ENCODE results near the gene RGS7. TPM values are rescaled to one million over a fixed set of nuclear protein-coding genes. Genes with fewer than 3 reads are reported as not detected.
"Not testable (repeated sequence)": the region's sequence is repeated elsewhere in the genome, so short reads cannot be mapped to it uniquely, and the experiment has no call there.

Gene RGS7
- total RNA-seq, 2 experiments from 2014 or later: not detected

GRCh38 chr1:240762471-240762987 lies 594.5 kb downstream of the RGS7 start:
- POLR2A ChIA-PET; CTCF ChIA-PET; H3K27ac Mint-ChIP-seq; H3K4me1 Mint-ChIP-seq (ENCODE audit: low read depth); ATAC-seq; H3K4me3 Mint-ChIP-seq; DNase-seq; H3K27me3 Mint-ChIP-seq (ENCODE audit: low read depth); H3K9me3 Mint-ChIP-seq (ENCODE audit: insufficient read depth); H3K36me3 Mint-ChIP-seq (ENCODE audit: low read depth): not testable (repeated sequence)

- CTCF ChIA-PET; H3K27ac Mint-ChIP-seq; H3K4me1 Mint-ChIP-seq (ENCODE audit: low read depth); DNase-seq; POLR2A ChIA-PET; H3K36me3 Mint-ChIP-seq (ENCODE audit: low read depth); H3K9me3 Mint-ChIP-seq (ENCODE audit: insufficient read depth); ATAC-seq; H3K27me3 Mint-ChIP-seq (ENCODE audit: low read depth); H3K4me3 Mint-ChIP-seq: not testable (repeated sequence)
These were observed 598.2 kb downstream of the RGS7 start for GRCh38 chr1:240758777-240759176.

- DNase-seq (no peak), ATAC-seq (no peak)
- CTCF ChIA-PET: no interaction called here
- H3K4me1 Mint-ChIP-seq (ENCODE audit: low read depth): no peaks in the 10 kb centered on the region
- POLR2A ChIA-PET: no interaction called here
- H3K27ac Mint-ChIP-seq: no peak overlapping the region
- H3K4me3 Mint-ChIP-seq: no peak overlapping the region
- H3K9me3 Mint-ChIP-seq (ENCODE audit: insufficient read depth): no peaks in the 10 kb centered on the region
- H3K36me3 Mint-ChIP-seq (ENCODE audit: low read depth): no peaks in the 10 kb centered on the region
- H3K27me3 Mint-ChIP-seq (ENCODE audit: low read depth): no peaks in the 10 kb centered on the region
These were observed 598.7 kb downstream of the RGS7 start for GRCh38 chr1:240758296-240758695.

- H3K27ac Mint-ChIP-seq: no peak overlapping the region
- no peaks in the 10 kb centered on the region for H3K36me3 Mint-ChIP-seq (ENCODE audit: low read depth)
- ChIA-PET CTCF (no interaction called here), POLR2A (no interaction called here)
- DNase-seq (no peak), ATAC-seq (no peak)
- H3K27me3 Mint-ChIP-seq (ENCODE audit: low read depth): no peaks in the 10 kb centered on the region
- H3K9me3 Mint-ChIP-seq (ENCODE audit: insufficient read depth): no peaks in the 10 kb centered on the region
- no peaks in the 10 kb centered on the region for H3K4me1 Mint-ChIP-seq (ENCODE audit: low read depth)
- no peak overlapping the region for H3K4me3 Mint-ChIP-seq
These were observed 609.1 kb downstream of the RGS7 start for GRCh38 chr1:240747907-240748306.

- POLR2A ChIA-PET: no interaction called here
- ATAC-seq: no peak
These were observed 613.3 kb downstream of the RGS7 start for GRCh38 chr1:240743705-240744104.

GRCh38 chr1:240739754-240740153 lies 617.3 kb downstream of the RGS7 start:
- CTCF ChIA-PET: no interaction called here
- no peak for DNase-seq
- Mint-ChIP-seq H3K4me3 (no peak overlapping the region), H3K4me1 (ENCODE audit: low read depth) (no peaks in the 10 kb centered on the region), H3K27me3 (ENCODE audit: low read depth) (no peaks in the 10 kb centered on the region), H3K9me3 (ENCODE audit: insufficient read depth) (no peaks in the 10 kb centered on the region), H3K27ac (no peak overlapping the region), H3K36me3 (ENCODE audit: low read depth) (no peaks in the 10 kb centered on the region)
- POLR2A ChIA-PET: no interaction called here
- no peak for ATAC-seq

More at GRCh38 chr1:240743705-240744104, 613.3 kb downstream of the RGS7 start:
- Mint-ChIP-seq H3K4me3 (no peak overlapping the region), H3K9me3 (ENCODE audit: insufficient read depth) (no peaks in the 10 kb centered on the region), H3K36me3 (ENCODE audit: low read depth) (no peaks in the 10 kb centered on the region), H3K4me1 (ENCODE audit: low read depth) (no peaks in the 10 kb centered on the region), H3K27me3 (ENCODE audit: low read depth) (no peaks in the 10 kb centered on the region), H3K27ac (no peak overlapping the region)
- no peak for DNase-seq
- CTCF ChIA-PET: interaction anchor here (1.0 kb wide), 1 partner anchor 12 kb away, joined by 4 read pairs; no protein-coding TSS in a partner anchor

GRCh38 chr1:240739139-240739538 lies 617.9 kb downstream of the RGS7 start:
- H3K4me1 Mint-ChIP-seq (ENCODE audit: low read depth): no peaks in the 10 kb centered on the region
- ChIA-PET CTCF (no interaction called here), POLR2A (no interaction called here)
- ATAC-seq: no peak
- DNase-seq: no peak
- H3K4me3 Mint-ChIP-seq: no peak overlapping the region
- no peaks in the 10 kb centered on the region for H3K9me3 Mint-ChIP-seq (ENCODE audit: insufficient read depth)
- H3K27me3 Mint-ChIP-seq (ENCODE audit: low read depth): no peaks in the 10 kb centered on the region
- no peak overlapping the region for H3K27ac Mint-ChIP-seq
- H3K36me3 Mint-ChIP-seq (ENCODE audit: low read depth): no peaks in the 10 kb centered on the region

- Mint-ChIP-seq H3K4me3 (no peak overlapping the region), H3K27ac (no peak overlapping the region), H3K9me3 (ENCODE audit: insufficient read depth) (no peaks in the 10 kb centered on the region), H3K4me1 (ENCODE audit: low read depth) (no peaks in the 10 kb centered on the region), H3K36me3 (ENCODE audit: low read depth) (no peaks in the 10 kb centered on the region), H3K27me3 (ENCODE audit: low read depth) (no peaks in the 10 kb centered on the region)
- ChIA-PET POLR2A (no interaction called here), CTCF (no interaction called here)
- DNase-seq (no peak), ATAC-seq (no peak)
These were observed 619.2 kb downstream of the RGS7 start for GRCh38 chr1:240737766-240738265.

- no peaks in the 10 kb centered on the region for H3K27me3 Mint-ChIP-seq (ENCODE audit: low read depth)
- no peak overlapping the region for H3K27ac Mint-ChIP-seq
- ChIA-PET POLR2A (no interaction called here), CTCF (no interaction called here)
- H3K9me3 Mint-ChIP-seq (ENCODE audit: insufficient read depth): no peaks in the 10 kb centered on the region
- no peaks in the 10 kb centered on the region for H3K4me1 Mint-ChIP-seq (ENCODE audit: low read depth)
- ATAC-seq: no peak
- no peak for DNase-seq
- H3K36me3 Mint-ChIP-seq (ENCODE audit: low read depth): no peaks in the 10 kb centered on the region
- H3K4me3 Mint-ChIP-seq: no peak overlapping the region
These were observed 619.7 kb downstream of the RGS7 start for GRCh38 chr1:240737298-240737697.

GRCh38 chr1:240734705-240735104 lies 622.3 kb downstream of the RGS7 start:
- H3K9me3 Mint-ChIP-seq (ENCODE audit: insufficient read depth); H3K4me1 Mint-ChIP-seq (ENCODE audit: low read depth); DNase-seq; H3K4me3 Mint-ChIP-seq; H3K27ac Mint-ChIP-seq; H3K27me3 Mint-ChIP-seq (ENCODE audit: low read depth); CTCF ChIA-PET; ATAC-seq; POLR2A ChIA-PET; H3K36me3 Mint-ChIP-seq (ENCODE audit: low read depth): not testable (repeated sequence)

- CTCF ChIA-PET: no interaction called here
- ATAC-seq (no peak), DNase-seq (no peak)
- POLR2A ChIA-PET: no interaction called here
- Mint-ChIP-seq H3K36me3 (ENCODE audit: low read depth) (no peaks in the 10 kb centered on the region), H3K9me3 (ENCODE audit: insufficient read depth) (no peaks in the 10 kb centered on the region), H3K27me3 (ENCODE audit: low read depth) (no peaks in the 10 kb centered on the region), H3K4me1 (ENCODE audit: low read depth) (no peaks in the 10 kb centered on the region), H3K27ac (no peak overlapping the region), H3K4me3 (no peak overlapping the region)
These were observed 623.0 kb downstream of the RGS7 start for GRCh38 chr1:240734001-240734400.

GRCh38 chr1:240732390-240732789 lies 624.6 kb downstream of the RGS7 start:
- ATAC-seq (peak; percentile 70), DNase-seq (no peak)
- Mint-ChIP-seq H3K27ac (no peak overlapping the region), H3K4me1 (ENCODE audit: low read depth) (no peaks in the 10 kb centered on the region), H3K4me3 (no peak overlapping the region), H3K36me3 (ENCODE audit: low read depth) (no peaks in the 10 kb centered on the region), H3K27me3 (ENCODE audit: low read depth) (no peaks in the 10 kb centered on the region), H3K9me3 (ENCODE audit: insufficient read depth) (no peaks in the 10 kb centered on the region)
- CTCF ChIA-PET: interaction anchor here (0.6 to 0.9 kb wide), 3 partner anchors 11 to 753 kb away, joined by 3 to 4 read pairs (median 3); no protein-coding TSS in a partner anchor
- POLR2A ChIA-PET: no interaction called here

Measured in activated CD8-positive, alpha-beta T cell treated with anti-CD3 and anti-CD28 coated beads, Interleukin-2, amount 10 ng/mL, durations not matched to agents 7 days and 5 days (primary cell).